Right lobe of liver (tissue), 4 donors: ENCODE data around the gene IPO8.

Experiments used
- CTCF ChIP-seq, 4 donors: fragments of 200-600 bp in 3 of 4; fragments of 450-650 bp in 1 of 4; IDR thresholded peaks; one replicate each; pipeline versions ENCODE4 v1.5.1 to v1.8.0; 2016 to 2022; ENCODE audit warnings: antibody characterized with exemption in 4 of 4, mild to moderate bottlenecking in 2 of 4
- POLR2A ChIP-seq: fragments of 450-650 bp; IDR thresholded peaks from one replicate; pipeline ENCODE4 v1.6.1; 2017; ENCODE audit warnings: antibody characterized with exemption, mild to moderate bottlenecking
- donor health status: DM: no; HTN: no; CAD: no.
- donor health status: DM: no; HTN: no; CAD: no.
- donor health status: DM: no; HTN: yes; CAD: no.

- TF ChIP-seq CTCF (IDR thresholded peaks at IDR 0.05), result no peak
- TF ChIP-seq POLR2A, result no peak
Measured at GRCh38 chr12:30580344-30580743, 115.3 kb downstream of the IPO8 start.
